Activated T-cell treated with anti-CD3 and anti-CD28 coated beads, Interleukin-2, amount 50 U/mL, for 24 hours (primary cell): ENCODE data around the gene ADCY2.

ENCODE experiments used
- DNase-seq: peaks from one replicate; pipeline ENCODE4 v3.0.0-alpha.2; 2020
- H3K27ac Mint-ChIP-seq: 2 replicates; pipeline ENCODE4 v1.8.0; 2020; ENCODE audit warnings: mild to moderate bottlenecking, mixed read lengths
- H3K27me3 Mint-ChIP-seq: 2 replicates; pipeline ENCODE4 v1.8.0; 2020; ENCODE audit warnings: mixed read lengths
- H3K36me3 Mint-ChIP-seq: 2 replicates; pipeline ENCODE4 v1.8.0; 2020; ENCODE audit warnings: low read depth, mixed read lengths
- H3K4me1 Mint-ChIP-seq: 2 replicates; pipeline ENCODE4 v1.8.0; 2020; ENCODE audit warnings: low read depth, mixed read lengths
- H3K4me3 Mint-ChIP-seq: 2 replicates; pipeline ENCODE4 v1.8.0; 2020; ENCODE audit warnings: mild to moderate bottlenecking, moderate library complexity, mixed read lengths
- H3K9me3 Mint-ChIP-seq: 2 replicates; pipeline ENCODE4 v1.8.0; 2020; ENCODE audit warnings: mixed read lengths

ADCY2 gene

GRCh38 chr5:7877851-7878250 lies 481.9 kb downstream of the ADCY2 start:
- H3K4me1 Mint-ChIP-seq, result peaks cover 75% of the 10 kb centered on the region
- peaks cover 99% of the 10 kb centered on the region for H3K36me3 Mint-ChIP-seq
- no peaks in the 10 kb centered on the region for H3K9me3 Mint-ChIP-seq

GRCh38 chr5:7878381-7878873 lies 482.5 kb downstream of the ADCY2 start:
- no peak for DNase-seq
- peaks cover 70% of the 10 kb centered on the region for H3K4me1 Mint-ChIP-seq
- H3K27me3 Mint-ChIP-seq, result no peaks in the 10 kb centered on the region
- H3K36me3 Mint-ChIP-seq, result peaks cover 100% of the 10 kb centered on the region
- peak overlapping the region; percentile 87 for H3K27ac Mint-ChIP-seq
- no peak overlapping the region for H3K4me3 Mint-ChIP-seq
- no peaks in the 10 kb centered on the region for H3K9me3 Mint-ChIP-seq

More at GRCh38 chr5:7877851-7878250, 481.9 kb downstream of the ADCY2 start:
- H3K4me3 Mint-ChIP-seq, result peak overlapping the region; percentile 27
- no peak for DNase-seq
- peak overlapping the region; percentile 87 for H3K27ac Mint-ChIP-seq
- H3K27me3 Mint-ChIP-seq, result no peaks in the 10 kb centered on the region
